Muscle of back (tissue), 11 donors: ENCODE results near the gene ADGRD2. TPM values are rescaled to one million over a fixed set of nuclear protein-coding genes. Genes with fewer than 3 reads are reported as not detected.

Experiments
- DNase-seq, 3 donors: peaks; one replicate each; pipeline versions ENCODE4 v3.0.0 to v3.0.0-alpha.2; 2013
- polyA plus RNA-seq, 10 donors: library from polyadenylated mRNA; unstranded; fragments of 120-200 nt; gene quantifications; one replicate each; pipeline ENCODE4 v1.2.1, GENCODE V29; 2013; ENCODE audit not compliant: insufficient read length in 10 of 10

ADGRD2 gene
- polyA plus RNA-seq, 10 donors, result 0.12 to 0.15 TPM; not detected in 8

DNA sequence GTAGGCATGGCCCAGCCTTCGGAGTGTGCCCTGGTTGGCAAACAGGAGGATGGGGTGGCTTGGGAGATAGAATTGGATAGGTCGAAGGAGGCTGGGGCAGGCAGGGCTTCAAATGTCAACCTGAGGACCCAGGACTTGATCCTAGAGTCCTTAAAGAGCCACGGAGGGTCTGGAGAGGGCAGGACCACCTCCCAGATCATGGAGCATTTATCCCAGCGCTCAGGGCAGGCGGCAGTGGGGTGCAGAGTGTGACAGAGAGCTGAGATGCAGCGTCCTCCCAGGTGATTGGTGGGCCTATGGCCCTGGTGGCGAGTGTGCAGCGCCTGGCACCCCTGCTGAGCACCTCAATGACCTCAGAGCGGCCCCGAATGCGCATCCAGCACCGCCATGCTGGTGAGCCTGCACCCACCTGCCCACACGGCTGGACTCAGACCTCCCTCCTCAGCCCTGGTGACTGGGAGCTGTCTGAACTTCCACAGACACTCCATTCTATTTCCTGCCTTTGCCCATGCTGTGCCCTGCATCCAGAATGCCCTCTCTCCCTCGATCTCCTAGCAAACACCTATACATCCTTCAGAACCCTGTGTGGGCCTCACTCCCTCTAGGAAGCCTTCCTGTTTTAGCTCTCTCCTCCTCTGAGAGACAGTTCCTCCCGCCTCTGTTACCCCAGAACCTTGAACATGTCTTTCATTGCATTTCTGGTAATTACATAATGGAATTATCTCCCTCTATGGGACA is 6.3 kb downstream of the ADGRD2 start:
- DNase-seq, result no peak

DNA sequence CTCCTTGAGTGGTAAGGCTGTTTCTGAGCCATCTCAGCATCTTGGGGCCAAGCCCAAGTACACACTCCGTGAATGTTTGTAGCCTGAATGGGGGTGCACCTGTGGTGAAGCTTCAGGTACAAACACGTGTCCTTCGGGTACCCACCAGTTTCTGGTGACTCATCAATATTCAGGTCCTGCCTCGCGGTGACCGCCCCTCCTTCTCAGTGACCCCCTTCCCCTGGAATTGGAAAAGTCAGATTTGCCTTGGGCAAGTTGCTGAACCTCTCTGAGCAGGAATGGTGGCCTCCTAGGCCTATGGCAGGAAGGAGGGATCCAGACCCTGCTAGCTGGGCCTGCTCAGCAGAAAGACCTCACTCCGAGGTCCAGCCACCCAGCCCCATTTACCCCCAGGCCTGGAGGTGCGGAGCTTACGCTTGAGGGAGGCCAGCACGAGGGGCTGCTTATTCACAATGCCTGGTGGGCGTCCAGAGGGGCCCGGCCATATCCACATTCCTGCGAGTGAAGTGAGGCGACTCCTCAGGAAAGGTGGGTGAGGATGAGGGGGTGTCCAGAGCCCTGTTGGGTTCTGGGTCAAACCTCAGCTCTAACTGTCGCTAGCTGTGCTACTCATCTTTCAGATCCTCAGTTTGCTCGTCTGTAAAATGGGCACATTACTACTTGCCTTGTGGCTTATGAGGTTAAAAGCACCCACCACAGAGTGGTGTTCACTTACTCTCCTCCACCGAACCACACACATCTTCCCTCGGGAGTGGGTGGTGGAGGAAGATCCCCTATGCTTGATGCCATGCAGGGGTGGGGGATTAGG is 7.0 kb downstream of the ADGRD2 start:
- DNase-seq, result no peak

DNA sequence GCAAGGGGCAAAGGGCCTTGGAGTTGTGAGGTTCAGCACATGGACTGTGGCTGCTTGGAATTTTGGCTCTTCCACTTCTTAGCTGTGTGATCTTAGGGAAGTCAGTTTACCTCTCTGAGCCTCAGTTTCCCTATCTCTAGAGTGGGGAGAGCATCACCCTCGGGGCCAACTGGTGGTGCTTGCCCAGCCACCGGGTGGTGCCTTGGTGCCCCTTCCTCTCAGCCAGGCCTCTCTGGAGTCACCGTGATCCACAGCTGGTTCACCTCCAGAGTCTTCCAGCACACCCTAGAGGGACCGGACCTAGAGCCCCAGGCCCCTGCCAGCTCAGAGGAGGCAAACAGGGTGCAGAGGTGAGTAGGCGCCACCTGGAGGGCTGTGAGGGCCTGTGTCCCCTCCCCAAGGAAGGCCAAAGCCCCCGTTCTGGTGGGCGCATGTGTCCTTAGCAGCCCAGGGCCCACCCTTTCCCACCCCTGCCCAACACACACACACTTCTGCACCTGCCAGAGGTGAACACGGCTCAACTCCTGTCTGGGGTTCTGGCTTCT is 7.7 kb downstream of the ADGRD2 start:
- DNase-seq, result no peak

DNA sequence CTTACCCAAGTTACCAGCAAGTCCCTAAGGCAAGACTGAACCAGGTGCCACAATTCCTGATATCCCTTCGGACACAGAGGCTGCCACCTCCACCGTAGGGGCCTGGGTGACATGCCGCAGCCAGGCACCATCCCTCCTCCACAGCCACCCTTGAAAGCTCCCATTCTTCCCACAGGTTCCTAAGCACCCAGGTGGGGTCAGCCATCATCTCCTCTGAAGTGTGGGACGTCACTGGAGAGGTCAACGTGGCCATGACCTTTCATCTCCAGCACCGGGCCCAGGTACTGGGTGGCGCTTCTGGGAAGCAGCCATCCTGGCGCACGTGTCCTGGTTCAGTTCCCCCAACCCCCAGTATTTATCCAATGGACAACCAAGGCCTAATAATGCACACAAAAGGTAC is 8.2 kb downstream of the ADGRD2 start:
- no peak for DNase-seq

DNA sequence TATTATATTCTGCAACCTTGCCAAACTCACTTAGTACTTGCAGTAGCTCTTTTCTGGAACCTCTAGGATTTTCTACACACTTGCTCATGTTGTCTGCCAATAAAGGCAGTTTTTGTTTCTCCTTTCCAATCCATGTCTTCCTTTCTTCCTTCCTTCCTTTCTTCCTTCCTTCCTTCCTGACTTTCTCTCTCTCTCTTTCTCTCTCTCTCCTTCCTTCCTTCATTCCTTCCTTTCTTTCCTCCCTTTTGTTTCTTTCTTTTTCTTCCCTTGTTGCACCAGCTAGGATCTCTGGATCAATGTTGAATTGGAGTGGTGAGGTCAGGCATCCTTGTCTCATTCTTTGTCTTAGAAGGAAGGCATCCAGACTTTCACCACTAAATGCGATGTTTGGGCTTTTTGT is 12.5 kb downstream of the ADGRD2 start:
- DNase-seq, result no peak

DNA sequence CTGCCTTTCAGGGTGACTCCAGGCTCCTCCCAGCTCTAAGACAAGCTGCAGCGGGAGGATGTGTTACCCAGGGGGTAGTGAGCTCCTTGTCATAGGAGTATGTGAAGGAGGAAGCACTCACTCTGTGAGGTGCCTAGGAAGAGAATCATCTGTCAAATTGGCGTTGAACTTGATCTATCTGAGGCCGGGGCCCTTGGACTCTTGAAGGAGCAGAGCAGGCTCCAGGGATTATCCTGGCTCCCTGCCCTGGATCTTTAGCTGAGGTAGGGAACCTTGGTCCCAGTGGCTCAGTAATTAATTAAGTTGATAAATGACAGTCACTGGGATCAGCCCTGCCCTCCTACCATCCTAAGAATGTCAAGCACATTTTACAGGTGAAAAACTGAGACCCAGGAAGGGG is 15.5 kb downstream of the ADGRD2 start:
- DNase-seq, result no peak

DNA sequence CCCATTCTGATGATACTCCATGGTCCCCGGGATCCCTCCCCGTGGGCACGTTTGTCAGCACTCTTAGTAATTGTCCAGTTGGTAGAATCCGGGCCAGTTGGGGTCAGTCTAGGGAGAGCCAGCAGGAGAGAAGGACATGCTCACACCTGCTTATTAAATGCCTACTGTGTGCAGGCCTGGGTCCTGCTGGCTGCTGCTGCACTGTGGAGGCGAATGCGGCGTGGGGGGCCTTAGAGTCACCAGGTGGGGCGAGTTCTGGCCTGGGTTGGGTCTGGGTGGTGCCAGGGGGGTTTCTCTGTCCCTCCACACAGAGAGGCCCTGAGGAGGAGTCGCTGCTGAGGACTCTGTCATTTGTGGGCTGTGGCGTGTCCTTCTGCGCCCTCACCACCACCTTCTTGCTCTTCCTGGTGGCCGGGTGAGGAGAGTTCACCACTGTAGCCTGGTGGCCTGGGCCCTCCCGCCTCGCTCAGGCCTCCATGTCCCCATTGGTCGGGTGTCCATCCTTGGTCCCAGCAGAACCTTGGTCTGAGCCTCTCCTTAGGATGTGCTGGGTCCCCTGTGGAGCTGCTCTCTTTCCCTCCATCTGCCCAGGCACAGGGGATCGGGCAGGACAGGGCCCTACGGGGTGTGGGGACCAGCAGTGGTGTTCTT is 17.3 kb downstream of the ADGRD2 start:
- DNase-seq, result no peak

DNA sequence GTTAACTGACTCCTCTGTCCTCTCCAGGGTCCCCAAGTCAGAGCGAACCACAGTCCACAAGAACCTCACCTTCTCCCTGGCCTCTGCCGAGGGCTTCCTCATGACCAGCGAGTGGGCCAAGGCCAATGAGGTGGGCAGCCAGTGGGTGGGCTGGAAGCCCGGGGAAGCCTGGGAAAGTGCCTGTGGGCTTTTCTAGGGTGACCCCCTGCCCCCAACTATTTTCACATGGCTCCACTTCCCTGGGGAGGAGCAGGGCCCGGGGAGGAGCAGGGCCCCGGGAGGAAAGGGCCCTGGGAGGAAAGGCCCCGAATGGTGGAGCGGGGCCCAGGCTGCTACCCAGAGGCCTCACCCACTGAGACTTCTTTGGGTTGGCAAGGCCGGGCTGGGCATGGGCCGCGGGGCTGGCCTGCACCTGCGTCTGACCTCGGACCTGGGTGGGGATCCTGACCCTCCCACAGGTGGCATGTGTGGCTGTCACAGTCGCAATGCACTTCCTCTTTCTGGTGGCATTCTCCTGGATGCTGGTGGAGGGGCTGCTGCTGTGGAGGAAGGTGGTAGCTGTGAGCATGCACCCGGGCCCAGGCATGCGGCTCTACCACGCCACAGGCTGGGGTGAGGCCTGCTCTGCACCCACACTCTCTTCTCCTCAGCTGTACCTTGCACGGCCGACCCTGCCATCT is 17.9 kb downstream of the ADGRD2 start:
- DNase-seq, result no peak

DNA sequence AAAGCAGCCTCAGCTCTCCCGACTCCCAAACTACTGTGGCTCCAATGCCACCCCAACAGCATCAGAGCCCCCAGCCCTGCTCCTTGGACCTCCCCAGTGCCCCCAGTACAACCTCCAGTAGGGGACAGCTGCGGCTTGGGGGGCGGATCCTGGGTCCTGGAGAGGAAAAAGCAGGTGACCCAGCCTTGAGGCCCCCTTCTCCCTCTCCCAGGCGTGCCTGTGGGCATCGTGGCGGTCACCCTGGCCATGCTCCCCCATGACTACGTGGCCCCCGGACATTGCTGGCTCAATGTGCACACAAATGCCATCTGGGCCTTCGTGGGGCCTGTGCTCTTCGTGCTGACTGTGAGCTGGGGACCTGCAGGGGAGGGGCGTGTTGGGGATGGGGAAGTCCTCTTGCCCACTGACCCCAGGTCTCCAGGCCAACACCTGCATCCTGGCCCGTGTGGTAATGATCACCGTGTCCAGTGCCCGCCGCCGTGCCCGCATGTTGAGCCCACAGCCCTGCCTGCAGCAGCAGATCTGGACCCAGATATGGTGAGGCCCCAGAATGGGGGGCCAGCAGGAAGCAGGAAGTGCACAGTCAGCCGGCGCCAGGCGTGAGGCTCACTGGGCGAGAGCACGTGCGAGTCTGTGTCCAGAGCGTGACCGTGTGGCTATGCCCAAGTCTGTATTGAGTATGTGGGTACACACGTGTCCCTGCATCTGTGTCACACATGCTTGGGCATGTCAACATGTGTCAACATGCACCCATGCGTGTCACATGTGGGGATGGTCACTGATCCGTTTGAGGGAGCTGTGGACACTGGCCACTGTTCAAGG is 19.0 kb downstream of the ADGRD2 start:
- no peak for DNase-seq

DNA sequence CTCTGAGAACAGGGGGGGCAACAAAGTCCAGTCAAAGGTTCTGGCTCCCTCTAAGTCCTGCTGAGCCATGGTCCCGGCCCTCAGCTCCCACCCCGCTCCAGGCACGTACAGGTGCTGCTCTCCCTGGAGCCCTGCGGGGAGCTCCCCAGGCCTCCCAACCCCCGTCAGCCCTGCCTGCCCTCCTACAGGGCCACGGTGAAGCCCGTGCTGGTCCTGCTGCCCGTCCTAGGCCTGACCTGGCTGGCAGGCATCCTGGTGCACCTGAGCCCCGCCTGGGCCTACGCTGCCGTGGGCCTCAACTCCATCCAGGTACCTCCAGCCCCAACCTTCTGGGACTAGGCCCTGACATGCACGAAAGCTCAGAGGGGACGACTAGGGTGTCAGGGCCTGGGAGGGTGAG is 20.1 kb downstream of the ADGRD2 start:
- no peak for DNase-seq

DNA sequence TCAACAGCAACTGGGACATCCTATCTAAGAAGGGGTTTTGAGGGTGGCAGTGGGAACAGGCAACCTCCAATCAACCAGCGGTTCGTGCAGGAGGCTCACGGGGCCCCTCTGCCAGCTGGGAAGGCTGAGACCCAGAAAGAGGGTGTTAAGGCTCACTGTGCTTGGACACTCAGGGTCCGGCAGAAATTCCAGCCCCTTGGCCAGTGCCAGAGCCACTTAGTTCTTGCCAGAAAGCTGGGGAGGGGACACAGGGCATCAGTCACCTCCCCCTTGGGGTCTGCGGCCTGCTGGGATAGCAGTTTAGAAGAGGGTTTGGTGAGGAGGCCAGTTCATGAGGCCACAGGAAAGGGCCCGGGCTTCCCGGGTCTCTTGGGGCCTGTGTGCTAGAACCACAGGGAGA is 20.5 kb downstream of the ADGRD2 start:
- no peak for DNase-seq

DNA sequence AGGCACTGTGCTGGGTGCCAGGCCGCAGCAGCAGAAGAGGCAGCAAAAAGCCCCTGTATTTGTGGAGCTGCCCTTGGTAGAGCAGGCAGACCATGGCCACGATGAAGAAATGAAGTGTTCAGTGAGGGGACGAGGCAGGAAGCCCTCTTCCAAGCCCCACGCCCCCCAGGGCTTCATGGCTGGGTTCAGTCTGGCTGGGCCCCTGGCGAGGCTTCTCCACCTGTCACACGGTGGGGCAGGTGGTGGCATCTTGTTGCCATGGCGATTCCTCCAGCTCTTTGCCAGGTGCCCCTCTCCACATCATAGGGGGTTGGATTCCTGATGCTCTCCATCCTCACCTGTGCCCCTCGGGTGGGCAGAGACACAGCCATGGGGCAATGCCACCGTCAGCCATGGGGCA is 21.5 kb downstream of the ADGRD2 start:
- DNase-seq, result no peak

DNA sequence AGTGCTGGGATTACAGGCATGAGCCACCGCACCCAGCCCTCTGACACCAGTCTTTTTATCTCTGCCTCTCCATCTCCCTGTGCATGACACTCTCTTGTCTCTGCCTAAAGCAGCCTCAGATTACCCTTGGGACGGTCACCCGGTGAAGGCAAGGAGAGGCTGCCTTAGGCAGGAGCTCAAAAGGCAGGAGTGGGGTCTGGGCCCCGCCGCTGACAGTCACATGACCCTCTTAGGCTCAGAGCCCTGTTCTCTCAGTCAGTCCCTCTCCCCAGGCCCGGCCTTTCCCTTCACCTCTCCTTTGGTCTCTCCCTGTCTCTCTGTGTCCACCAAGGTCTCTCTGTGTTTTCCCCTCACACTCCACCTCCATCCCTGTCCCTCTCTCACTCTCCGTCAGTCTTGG is 22.5 kb downstream of the ADGRD2 start:
- DNase-seq, result no peak

DNA sequence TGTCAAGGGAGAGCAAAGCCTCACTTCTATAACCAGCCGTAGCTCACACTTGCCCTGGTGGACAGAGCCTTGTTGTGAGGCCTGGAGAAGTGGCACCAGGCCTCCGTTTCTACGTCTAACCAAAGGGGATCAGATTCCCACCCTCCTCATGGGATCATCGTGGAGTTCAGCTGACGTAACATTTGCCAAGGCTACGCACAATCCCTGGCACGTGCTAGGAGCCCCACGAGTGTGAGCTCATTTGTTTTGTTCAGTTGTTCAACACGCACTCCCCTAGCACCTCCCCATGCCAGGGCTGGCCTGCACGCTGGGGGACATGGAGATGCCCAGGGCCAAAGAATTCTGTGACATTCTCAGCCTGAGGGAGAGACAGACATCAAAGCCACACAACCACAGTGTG is 23.1 kb downstream of the ADGRD2 start:
- no peak for DNase-seq

DNA sequence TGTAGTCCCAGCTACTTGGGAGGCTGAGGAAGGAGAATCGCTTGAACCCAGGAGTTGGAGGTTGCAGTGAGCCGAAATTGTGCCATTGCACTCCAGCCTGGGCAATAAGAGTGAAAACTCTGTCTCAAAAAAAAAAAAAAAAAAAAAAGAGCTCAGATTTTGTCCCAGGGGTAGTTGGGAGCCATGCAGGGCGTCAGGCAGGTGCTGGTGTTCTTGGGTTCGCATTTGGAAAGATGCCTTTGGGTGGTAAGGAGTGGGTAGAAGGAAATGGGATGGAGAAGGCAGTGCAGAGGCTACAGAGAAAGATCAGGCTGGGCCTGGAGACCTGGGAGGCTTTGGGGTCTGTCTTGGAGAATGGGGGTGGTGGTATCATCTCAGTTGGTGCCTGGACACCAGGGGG is 23.9 kb downstream of the ADGRD2 start:
- no peak for DNase-seq

DNA sequence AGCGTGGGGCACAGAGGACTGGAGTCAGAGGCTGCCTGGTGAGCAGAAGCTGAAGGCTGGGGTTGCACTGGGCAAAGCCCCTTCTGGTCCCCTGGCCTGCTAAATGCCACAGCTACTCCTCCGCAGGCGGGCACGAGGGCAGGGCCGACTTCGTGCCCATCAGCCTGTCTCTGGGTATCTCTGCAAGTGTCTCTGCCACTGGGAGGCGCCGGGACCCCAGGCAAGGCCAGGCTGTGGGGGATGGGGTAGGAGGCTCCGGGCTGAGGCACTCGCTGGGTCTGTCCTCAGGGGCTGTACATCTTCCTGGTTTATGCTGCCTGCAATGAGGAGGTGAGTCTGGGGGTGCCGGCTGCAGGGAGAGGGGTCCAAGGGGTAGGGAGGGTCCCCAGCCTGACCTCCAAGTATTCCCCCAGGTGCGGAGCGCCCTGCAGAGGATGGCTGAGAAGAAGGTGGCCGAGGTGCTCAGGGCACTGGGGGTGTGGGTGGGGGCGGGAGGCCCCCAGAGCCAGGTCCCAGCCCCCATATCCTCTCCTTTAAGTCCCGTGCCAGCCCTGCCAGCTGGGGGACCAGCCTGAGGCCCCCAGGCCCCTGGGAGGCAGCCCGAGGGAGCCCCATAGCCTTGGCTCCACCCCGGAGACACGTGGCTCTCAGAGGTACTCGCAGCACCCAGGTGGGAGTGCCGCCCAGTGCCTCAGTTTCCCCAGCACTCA is 25.1 kb downstream of the ADGRD2 start:
- no peak for DNase-seq

DNA sequence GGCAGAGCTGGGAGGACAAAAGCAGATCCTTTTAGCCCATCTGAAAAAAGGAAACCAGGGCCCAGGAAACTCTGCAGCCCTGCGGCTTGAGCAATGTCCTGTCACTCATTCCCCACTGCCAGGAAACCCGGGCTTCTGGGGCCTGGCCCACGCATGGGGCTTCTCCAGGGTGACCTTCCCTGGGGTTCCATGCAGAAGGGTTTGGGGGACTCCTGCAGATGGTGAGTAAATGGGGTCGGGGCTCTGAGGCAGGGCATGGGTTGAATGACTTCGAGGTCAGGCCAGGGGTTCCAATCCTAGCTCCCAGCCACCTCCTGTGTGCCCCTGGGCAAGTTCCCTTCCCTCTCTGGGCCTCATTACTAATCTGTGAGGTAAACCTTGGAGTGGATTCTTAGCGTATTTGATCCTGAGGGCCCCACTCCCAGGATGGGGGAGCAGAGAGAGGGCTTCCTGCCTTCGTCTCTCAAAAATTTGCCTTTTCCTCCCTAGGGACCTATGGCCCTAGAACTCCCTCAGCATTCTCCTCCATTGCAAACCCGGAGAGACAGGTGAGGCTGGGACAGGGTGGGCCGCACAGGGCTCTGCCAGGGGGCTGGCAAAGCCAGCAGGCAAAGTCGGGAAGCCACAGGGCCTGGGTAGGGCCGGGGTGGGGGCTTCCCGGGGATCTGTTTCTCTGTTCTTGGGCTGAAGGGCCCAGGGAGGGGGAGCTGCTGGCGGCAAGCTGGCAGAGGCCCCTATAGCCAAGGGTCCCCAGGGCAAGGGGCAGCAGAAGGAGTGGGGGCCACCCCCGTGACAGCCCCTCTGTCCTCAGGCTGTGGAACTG is 25.8 kb downstream of the ADGRD2 start:
- no peak for DNase-seq

DNA sequence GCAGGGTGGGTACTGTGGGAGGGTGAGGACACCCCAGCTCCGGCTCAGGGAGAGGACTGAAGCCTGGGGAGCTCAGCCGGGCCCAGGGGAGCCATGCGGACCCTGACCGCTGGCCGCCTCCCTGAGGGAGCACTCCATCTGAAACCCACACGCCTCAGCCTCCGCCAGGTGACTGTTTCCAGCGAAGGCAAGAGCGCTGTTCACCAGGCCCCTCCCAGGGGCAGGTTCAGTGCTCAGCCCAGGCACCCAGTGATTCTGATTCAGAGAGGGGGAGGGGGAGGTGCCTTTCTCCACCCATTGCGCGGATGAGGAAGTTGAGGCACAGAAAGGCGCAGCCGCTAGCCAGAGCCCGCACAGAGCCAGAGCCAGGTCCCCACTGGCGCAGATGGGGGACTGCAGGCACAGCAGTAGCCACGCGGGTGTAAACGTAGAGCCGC is 27.0 kb downstream of the ADGRD2 start:
- DNase-seq, result no peak

DNA sequence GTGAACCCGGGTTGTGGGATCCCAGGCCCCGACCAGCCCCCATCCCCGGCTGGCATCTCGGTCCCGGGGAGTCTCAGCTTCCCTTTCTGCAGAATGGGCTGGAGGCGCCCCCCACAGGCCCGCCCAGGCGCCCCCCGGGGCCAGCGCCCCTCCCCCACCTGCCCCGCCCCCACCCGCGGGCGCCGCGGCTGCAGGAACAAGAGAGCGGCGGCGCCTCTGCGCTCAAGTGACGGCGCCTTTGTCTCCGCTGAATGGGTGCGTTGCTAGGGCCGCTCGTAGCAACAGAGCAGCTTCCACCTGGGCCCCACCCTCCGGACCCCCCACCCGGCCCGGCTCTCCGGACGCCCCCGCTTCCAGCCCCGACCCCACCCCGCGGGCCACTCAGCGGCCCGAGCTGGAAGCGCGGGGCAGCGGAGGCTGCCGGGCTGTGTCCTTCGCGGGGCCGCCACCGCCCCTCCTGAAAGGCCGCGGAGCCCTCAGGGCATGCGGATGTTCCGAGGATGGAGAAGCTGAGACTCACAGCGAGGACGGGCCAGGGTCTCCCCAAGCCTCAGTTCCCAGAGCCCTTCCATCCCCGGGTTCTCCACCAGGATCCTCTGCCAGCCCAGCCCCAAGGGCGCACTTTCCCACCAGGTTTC is 27.5 kb downstream of the ADGRD2 start:
- no peak for DNase-seq
